H54 (cell line): ENCODE data around the gene CROCC2.

Experiments
- DNase-seq: peaks from one replicate; pipeline ENCODE4 v3.0.0; 2011; ENCODE audit warnings: low spot score, mixed read lengths; ENCODE audit not compliant: insufficient read length
- FAIRE-seq: peaks from 3 replicates; lab custom pipeline; 2011; peaks lifted over from hg19 to GRCh38; lab: Jason Lieb, UNC
- POLR2A ChIP-seq: IDR thresholded peaks from 2 replicates; pipeline ENCODE4 v1.6.1; 2011; ENCODE audit warnings: low read depth, mild to moderate bottlenecking, low read length

CROCC2 gene

GRCh38 chr2:240989451-240990265 lies 83.5 kb downstream of the CROCC2 start:
- DNase-seq (peak; percentile 38), FAIRE-seq (no peak)
- TF ChIP-seq POLR2A: no peak

GRCh38 chr2:240990266-240990529 lies 84.1 kb downstream of the CROCC2 start:
- TF ChIP-seq POLR2A: no peak
- no peak for FAIRE-seq
- no peak for DNase-seq

- TF ChIP-seq POLR2A: no peak
- DNase-seq (no peak), FAIRE-seq (no peak)
Measured at GRCh38 chr2:240990726-240991377, 84.7 kb downstream of the CROCC2 start.

- peak; percentile 95 for DNase-seq
- FAIRE-seq: peak; percentile 96
- TF ChIP-seq POLR2A: no peak
Measured at GRCh38 chr2:240991378-240992263, 85.5 kb downstream of the CROCC2 start.

GRCh38 chr2:240992572-240993291 lies 86.6 kb downstream of the CROCC2 start:
- DNase-seq (no peak), FAIRE-seq (no peak)
- TF ChIP-seq POLR2A: no peak

- FAIRE-seq: no peak
- no peak for TF ChIP-seq POLR2A
- no peak for DNase-seq
Measured at GRCh38 chr2:240993446-240994170, 87.5 kb downstream of the CROCC2 start.

- DNase-seq (no peak), FAIRE-seq (no peak)
- no peak for TF ChIP-seq POLR2A
Measured at GRCh38 chr2:240994171-240994896, 88.2 kb downstream of the CROCC2 start.

GRCh38 chr2:240995041-240996021 lies 89.2 kb downstream of the CROCC2 start:
- DNase-seq (no peak), FAIRE-seq (no peak)
- TF ChIP-seq POLR2A: no peak

GRCh38 chr2:240996161-240996833 lies 90.2 kb downstream of the CROCC2 start:
- TF ChIP-seq POLR2A: no peak
- FAIRE-seq: no peak
- DNase-seq: no peak

- FAIRE-seq: no peak
- no peak for TF ChIP-seq POLR2A
- no peak for DNase-seq
Measured at GRCh38 chr2:240996834-240997140, 90.7 kb downstream of the CROCC2 start.

- no peak for TF ChIP-seq POLR2A
- DNase-seq (no peak), FAIRE-seq (no peak)
Measured at GRCh38 chr2:240997141-240997855, 91.2 kb downstream of the CROCC2 start.
